CD4-positive, alpha-beta T cell treated with Interleukin-1 beta for 1 hour (primary cell): ENCODE measurements around the gene THRA.

Experiments
- DNase-seq, 2 donors: peaks; one replicate each; pipeline ENCODE4 v3.0.0-alpha.2; 2020 to 2022

Gene THRA

DNA sequence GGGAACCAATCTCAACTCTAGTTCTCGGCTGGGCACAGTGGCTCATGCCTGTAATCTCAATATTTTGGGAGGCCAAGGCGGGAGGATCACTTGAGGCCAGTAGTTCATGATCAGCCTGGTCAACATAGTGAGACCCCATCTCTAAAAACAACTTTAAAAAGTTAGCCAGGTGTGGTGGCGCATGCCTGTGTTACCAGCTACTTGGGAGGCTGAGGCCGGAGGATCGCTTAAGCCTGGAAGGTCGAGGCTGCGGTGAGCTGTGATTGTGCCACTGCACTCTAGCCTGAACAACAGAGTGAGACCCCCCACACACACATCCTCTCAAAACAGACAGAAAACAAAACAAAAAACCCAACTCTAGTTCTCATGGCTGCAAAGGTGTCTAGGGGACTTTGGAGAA is 4.9 kb downstream of the THRA start:
- DNase-seq = no peak

- DNase-seq = no peak
Observed at GRCh38 chr17:40068129-40068581, 5.4 kb downstream of the THRA start.

GRCh38 chr17:40068584-40068916 is 5.8 kb downstream of the THRA start:
- DNase-seq = no peak

DNA sequence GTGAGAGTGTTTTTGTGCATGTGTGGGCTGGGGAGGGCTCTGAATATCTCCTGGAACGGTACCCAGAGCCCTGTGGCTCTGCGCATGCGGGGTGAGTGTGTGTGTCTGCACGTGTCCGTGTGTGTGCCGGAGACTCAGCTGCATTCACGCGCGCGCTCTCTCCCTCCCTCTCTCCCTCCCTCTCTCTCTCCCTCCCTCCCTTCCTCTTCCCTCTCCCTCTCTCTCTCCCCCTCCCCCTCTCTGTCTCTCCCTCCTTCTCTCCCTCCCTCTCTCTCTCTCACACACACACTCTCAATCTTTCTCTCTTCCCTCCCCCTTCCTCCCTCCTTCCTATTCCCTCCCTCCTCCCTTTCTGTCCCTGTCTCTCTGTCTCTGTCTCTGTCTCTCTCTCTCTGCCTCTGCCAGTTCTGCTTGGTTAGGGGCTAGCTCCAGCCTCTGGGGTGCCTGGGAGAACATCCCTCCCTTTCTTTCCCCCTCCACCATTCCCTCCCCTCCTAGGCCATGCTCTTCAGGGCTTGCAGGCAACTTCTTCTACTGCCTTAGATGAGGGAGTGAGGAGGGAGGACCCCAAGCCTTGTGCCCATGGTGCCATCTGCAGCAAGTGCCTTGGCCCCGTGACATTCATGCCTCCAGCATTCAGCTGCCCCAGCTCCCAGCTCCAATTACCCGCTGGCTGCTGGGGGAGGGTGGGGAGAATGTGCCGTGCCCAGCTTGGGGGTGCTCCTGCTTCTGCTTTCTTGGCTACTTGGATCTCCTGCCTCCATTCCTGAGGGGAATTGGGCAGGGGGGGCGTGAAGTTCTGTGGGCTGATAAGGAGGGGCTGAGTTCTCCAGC is 6.4 kb downstream of the THRA start:
- DNase-seq = peak; percentile 79 to 83

DNA sequence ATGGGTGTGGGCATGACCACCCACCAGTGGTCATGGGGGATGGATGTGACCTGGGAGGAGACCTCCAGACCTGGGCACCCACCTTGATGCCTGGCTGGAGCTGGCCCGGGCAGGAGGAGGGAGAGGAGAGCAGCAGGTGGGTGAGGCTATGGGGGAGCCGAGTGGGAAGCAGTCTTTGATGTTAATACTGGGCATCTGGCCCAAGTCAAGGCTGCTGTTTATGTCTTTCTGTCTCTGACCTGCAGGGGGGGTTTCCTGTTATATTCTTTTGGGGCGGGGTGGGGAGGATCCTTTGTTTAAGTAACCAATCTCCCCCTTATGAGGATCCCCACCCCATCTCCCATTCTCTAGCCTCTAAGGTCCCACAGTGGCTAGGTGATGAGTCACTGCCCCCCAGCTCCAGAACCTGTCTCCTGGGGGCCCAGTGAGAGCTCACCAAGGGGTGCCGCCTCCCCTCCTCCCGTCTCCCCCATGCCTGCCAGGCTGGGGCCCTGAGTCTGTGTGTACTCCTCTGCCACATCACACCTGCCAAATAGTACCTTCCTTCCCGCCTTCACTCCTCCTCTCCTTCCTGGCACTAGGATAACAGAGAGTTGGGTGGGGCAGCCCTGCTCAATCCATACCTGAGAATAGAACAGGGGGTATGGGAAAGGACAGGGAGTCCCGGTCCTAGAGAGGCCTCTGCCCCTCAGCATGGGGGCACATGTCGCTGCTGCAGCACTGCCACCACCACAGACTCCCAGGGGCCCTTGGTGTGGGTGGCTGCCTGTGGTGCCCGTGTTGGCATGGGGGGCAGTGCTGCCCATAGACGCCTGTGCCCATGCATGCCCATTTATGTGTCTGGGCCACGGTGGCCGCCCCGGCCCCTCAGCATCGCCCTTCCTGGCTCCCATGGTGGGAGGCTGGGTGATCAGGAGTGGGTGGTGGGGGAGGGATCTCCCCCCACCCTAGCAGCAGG is 7.3 kb downstream of the THRA start:
- peak; percentile 46 to 69 for DNase-seq

DNA sequence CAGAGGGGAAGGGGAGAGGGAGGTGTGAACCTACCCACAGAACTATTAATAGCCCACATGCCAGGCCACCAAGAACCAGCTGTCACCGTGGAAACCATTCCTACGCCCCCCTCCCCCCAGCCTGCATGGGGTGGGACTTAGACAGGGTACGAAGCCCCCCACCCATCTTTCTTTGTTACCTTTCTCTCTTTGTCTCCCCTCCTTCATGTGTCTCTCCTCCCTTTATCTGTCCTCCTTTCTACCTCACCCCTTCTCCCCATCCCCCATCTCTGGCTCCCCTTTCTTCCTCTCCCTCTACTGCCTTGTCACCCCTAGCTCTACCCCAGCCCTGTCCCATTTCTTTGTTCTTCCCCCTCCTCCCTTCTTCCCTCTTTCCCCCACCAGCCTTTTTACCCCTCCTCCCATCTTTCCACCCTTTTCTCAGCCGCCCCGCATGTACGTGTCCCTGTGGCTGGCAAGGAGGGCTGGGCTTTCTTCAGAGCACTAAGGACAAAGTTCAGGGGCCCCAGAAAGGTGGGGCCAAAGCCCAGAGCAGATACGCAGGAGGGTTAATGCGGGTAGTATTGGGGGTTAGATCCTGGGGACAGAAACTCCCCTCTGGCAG is 8.0 kb downstream of the THRA start:
- no peak for DNase-seq

- DNase-seq = no peak
Observed at GRCh38 chr17:40071313-40072039, 8.7 kb downstream of the THRA start.

- DNase-seq = no peak
Observed at GRCh38 chr17:40072040-40072734, 9.4 kb downstream of the THRA start.

GRCh38 chr17:40072735-40073346 is 10.1 kb downstream of the THRA start:
- DNase-seq = no peak

- no peak for DNase-seq
Observed at GRCh38 chr17:40073454-40074174, 10.8 kb downstream of the THRA start.

DNA sequence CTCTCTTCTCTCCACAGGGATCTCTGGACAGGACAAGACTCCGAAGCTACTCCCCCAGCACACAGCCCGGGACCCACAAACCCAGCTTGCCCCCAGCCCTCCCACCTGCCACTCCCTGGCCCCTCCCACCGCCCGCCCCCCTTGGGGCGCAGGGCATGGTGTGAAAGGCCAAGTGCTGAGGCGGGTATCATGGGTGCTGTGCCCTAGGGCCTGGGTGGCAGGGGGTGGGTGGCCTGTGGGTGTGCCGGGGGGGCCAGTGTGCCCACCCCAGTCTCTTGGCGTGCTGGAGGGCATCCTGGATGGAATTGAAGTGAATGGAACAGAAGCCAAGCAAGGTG is 11.4 kb downstream of the THRA start:
- no peak for DNase-seq

DNA sequence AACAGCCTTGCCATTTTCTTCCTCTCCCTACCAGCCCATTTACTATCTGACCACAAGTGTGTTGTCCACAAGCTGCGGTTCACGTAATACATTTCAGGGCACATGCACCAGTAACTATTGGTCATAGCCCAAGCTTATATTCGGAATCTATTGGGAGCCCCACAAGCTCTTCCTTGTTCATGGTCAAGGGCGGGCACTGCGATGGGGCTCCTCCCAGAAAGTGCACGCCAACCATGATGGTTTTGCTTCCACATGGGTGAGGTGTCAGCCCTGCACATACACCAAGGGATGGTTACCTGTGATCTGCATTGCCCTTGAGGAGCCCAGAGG is 12.1 kb downstream of the THRA start:
- no peak for DNase-seq

DNA sequence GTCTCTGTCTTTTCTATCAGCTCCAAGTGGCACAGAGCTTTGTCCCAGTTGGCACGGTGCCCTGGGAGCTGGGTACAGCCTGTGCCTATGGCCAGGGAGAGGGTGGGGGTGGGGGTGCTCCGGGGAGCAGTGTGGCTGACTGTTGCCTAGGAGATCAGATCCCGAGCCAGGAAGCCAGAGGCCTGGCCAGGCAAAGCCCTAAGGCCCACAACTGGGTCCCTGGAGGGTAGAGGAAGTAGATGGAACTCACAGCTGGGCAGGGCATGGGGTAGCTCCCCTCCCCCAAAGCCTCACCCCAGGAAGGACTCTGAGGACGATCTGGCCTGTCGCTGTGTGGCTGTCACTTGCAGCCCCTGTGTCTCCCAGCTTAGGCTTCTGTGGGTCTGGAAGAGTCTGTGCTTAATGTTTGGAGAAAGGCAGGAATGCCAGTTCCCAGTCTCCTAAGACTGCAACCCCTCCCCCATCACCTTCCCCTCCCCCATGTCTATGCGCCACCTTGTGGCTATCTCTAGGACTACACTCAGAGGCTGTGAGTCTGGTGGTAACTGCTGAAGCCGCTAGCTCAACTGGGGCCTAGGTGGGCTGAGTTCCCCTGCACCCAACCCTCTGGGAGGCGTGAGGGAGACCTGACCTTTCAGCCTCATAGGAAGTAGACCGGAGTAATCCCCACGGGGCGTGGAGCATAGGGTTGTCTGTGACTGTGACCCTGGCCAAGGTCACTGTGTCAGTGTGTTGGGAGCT is 12.6 kb downstream of the THRA start:
- peak; percentile 63 to 79 for DNase-seq

DNA sequence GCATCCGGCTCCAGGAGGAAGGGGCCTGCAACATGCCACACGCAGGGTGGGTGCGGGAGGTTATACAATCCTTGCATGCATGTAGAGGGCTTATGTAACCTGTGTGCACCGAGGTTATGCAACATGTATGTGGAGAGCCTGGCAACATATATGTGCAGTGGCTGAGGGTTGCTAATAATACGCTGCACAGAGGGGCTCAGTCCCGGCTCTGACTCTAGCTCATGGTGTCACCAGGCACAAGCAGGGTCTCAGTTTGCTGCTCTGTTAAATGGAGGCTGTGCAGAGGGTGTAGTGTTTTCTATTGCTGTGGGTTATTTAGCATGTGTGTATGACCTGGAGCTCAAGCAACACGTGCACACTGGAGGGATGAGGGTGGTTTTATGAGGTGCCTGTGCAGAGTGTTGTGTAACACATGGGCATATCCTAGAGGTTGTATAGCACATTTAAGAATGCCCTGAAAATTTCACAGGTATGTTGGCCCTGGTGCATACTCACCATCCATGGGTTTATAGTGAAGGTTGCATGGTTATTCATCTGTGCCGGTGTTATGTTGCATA is 13.3 kb downstream of the THRA start:
- no peak for DNase-seq

- no peak for DNase-seq
Observed at GRCh38 chr17:40076591-40076990, 13.8 kb downstream of the THRA start.

- DNase-seq = no peak
Observed at GRCh38 chr17:40079545-40079944, 16.8 kb downstream of the THRA start.

GRCh38 chr17:40084477-40084876 is 21.7 kb downstream of the THRA start:
- DNase-seq = no peak

DNA sequence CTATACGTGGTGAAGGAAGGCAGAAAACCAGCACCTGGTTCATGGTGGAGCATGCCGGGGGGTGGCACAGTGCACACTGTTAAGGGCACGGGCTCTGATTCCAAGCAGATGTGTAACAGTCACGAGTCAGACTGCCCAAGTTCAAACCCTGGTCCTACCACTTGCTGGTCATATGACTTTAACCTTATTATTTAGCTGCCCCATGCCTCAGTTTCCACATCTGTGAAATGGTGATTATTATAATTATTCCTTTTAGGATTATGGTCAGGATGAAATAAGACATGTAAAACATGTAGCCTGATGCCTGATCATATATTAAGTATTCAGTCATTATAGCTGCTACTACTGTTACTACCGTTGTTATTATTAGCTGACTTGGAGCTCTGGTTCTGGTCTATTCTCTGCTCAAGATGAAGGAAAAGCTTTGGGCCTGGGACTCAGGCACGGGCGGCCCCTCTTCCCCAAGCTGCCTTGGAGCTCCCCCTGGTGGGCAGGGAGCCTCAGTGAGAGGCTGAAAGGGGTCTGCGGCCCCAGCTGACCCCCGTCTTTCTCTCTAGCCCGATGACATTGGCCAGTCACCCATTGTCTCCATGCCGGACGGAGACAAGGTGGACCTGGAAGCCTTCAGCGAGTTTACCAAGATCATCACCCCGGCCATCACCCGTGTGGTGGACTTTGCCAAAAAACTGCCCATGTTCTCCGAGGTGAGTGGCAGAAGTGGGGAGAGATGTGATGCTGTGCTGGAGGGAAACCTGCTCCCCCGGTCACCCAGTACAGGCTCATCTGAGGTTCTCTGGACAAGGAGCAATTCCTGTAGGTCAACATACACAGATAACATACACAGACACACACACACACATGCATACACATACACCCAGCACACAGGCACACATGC is 23.6 kb downstream of the THRA start:
- peak; percentile 63 to 65 for DNase-seq
